ENCODE measurements around the gene PIK3AP1. TPM values are rescaled to one million over a fixed set of nuclear protein-coding genes. Genes with fewer than 3 reads are reported as not detected.

PIK3AP1 gene
- total RNA-seq, 4 donors from 2014 or later: 4.7 to 16.6 (median 8.8) TPM

- Histone ChIP-seq H3K4me1 (peaks cover 8 to 18% (median 17%) of the 10 kb centered on the region in 4 donors), H3K9me3 (no peaks in the 10 kb centered on the region), H3K27me3 (peaks cover 0 to 41% (median 1%) of the 10 kb centered on the region in 4 donors), H3K4me3 (no peak overlapping the region), H3K36me3 (no peaks in the 10 kb centered on the region), H3K27ac (replicated peaks in 1 of 4) (no peak overlapping the region)
- 88% methylated on average over 6 of the region's 6 CpGs for WGBS
- no peak for TF ChIP-seq POLR2AphosphoS5 (IDR thresholded peaks at IDR 0.05)
- intact Hi-C loops (cut with DNase I): no loop called here
- no peak for DNase-seq (ENCODE audit: extremely low spot score)
Measured at GRCh38 chr10:96724621-96725020, 4.3 kb upstream of the PIK3AP1 start.

- peaks cover 8 to 18% (median 17%) of the 10 kb centered on the region in 4 donors for H3K4me1 ChIP-seq
- no peak for DNase-seq (ENCODE audit: extremely low spot score)
- H3K9me3 ChIP-seq: no peaks in the 10 kb centered on the region
- H3K36me3 ChIP-seq: no peaks in the 10 kb centered on the region
- H3K4me3 ChIP-seq: peak overlapping the region in 3 of 4 donors; percentile 58 to 70 (median 66)
- H3K27me3 ChIP-seq: peaks cover 0 to 41% (median 1%) of the 10 kb centered on the region in 4 donors
- H3K27ac ChIP-seq (replicated peaks in 1 of 4): no peak overlapping the region
- intact Hi-C loops (cut with DNase I): no loop called here
- TF ChIP-seq POLR2A (IDR thresholded peaks at IDR 0.05; ENCODE audit: low read depth) (no peak), EP300 (IDR thresholded peaks at IDR 0.05) (no peak), POLR2AphosphoS5 (IDR thresholded peaks at IDR 0.05) (no peak), CTCF (IDR thresholded peaks at IDR 0.05) (no peak)
- 38% methylated on average over 4 of the region's 4 CpGs for WGBS
Measured at GRCh38 chr10:96721207-96721572, 876 bp upstream of the PIK3AP1 start.

GRCh38 chr10:96719850-96720421 is 378 bp downstream of the PIK3AP1 start:
- TF ChIP-seq CTCF (IDR thresholded peaks at IDR 0.05) (peak in 2 of 3 experiments; percentile 36), POLR2AphosphoS5 (IDR thresholded peaks at IDR 0.05) (no peak)
- Histone ChIP-seq H3K9me3 (no peaks in the 10 kb centered on the region), H3K27me3 (peaks cover 0 to 39% (median 1%) of the 10 kb centered on the region in 4 donors), H3K36me3 (no peaks in the 10 kb centered on the region), H3K4me1 (peaks cover 8 to 18% (median 17%) of the 10 kb centered on the region in 4 donors), H3K27ac (replicated peaks in 1 of 4) (peak overlapping the region in 3 of 4 donors; percentile 44 to 68 (median 66)), H3K4me3 (peak overlapping the region; percentile 56 to 70 (median 62))
- 9% methylated on average over 38 of the region's 38 CpGs for WGBS
- DNase-seq (ENCODE audit: extremely low spot score): no peak
- intact Hi-C loops (cut with DNase I): no loop called here

GRCh38 chr10:96719200-96719599 is 1.1 kb downstream of the PIK3AP1 start:
- 100% methylated on average over 1 of the region's 1 CpG for WGBS
- Histone ChIP-seq H3K4me1 (peaks cover 8 to 18% (median 17%) of the 10 kb centered on the region in 4 donors), H3K9me3 (no peaks in the 10 kb centered on the region), H3K4me3 (peak overlapping the region; percentile 56 to 70 (median 62)), H3K27ac (replicated peaks in 1 of 4) (no peak overlapping the region), H3K27me3 (peaks cover 0 to 33% (median 1%) of the 10 kb centered on the region in 4 donors), H3K36me3 (no peaks in the 10 kb centered on the region)
- no peak for TF ChIP-seq POLR2A (IDR thresholded peaks at IDR 0.05; ENCODE audit: low read depth)
- no peak for TF ChIP-seq EP300 (IDR thresholded peaks at IDR 0.05)
- TF ChIP-seq CTCF (IDR thresholded peaks at IDR 0.05): no peak
- no peak for DNase-seq (ENCODE audit: extremely low spot score)
- intact Hi-C loops (cut with DNase I): no loop called here

GRCh38 chr10:96718304-96718990 is 1.9 kb downstream of the PIK3AP1 start:
- H3K4me1 ChIP-seq: peaks cover 8 to 18% (median 17%) of the 10 kb centered on the region in 4 donors
- no peak for DNase-seq (ENCODE audit: extremely low spot score)
- 88% methylated on average over 12 of the region's 12 CpGs for WGBS
- H3K4me3 ChIP-seq: peak overlapping the region in 1 of 4 donors; percentile 56
- peak overlapping the region in 1 of 4 donors; percentile 7 for H3K27ac ChIP-seq (replicated peaks in 1 of 4)
- H3K27me3 ChIP-seq: peaks cover 0 to 25% (median 1%) of the 10 kb centered on the region in 4 donors
- no peaks in the 10 kb centered on the region for H3K36me3 ChIP-seq
- intact Hi-C loops (cut with DNase I): no loop called here
- no peak for TF ChIP-seq POLR2AphosphoS5 (IDR thresholded peaks at IDR 0.05)
- no peak for TF ChIP-seq POLR2A (IDR thresholded peaks at IDR 0.05; ENCODE audit: low read depth)
- no peak for TF ChIP-seq CTCF (IDR thresholded peaks at IDR 0.05)
- no peak for TF ChIP-seq EP300 (IDR thresholded peaks at IDR 0.05)
- H3K9me3 ChIP-seq: no peaks in the 10 kb centered on the region
